ENCODE measurements around the gene FCHSD2. TPM values are rescaled to one million over a fixed set of nuclear protein-coding genes. Genes with fewer than 3 reads are reported as not detected.

Gene FCHSD2
- total RNA-seq, 1 donor from 2014 or later = 59.0 TPM

DNA sequence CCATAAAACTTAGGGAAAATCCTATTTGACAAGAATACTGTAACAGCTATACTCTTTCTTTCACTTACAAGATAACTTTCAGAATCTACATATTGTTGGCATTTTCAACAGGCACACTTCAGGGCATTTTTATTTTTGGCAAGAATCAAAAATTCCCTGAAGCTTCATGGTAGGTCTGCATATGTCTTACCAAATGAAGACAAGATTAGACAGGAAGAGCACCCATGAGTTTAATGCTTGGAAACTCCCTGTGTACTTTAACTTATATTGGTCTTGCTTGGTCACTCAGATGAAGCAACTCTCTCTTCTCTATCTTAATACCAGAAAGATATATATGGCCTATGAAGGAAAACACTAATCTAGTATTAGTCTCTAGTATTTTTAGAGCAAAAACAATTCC is 190.2 kb downstream of the FCHSD2 start:
- Histone ChIP-seq H3K4me3 (no peak overlapping the region), H3K27me3 (ENCODE audit: low read depth) (no peaks in the 10 kb centered on the region), H3K4me1 (peaks cover 26% of the 10 kb centered on the region), H3K27ac (no peak overlapping the region), H3K9me3 (no peaks in the 10 kb centered on the region), H3K36me3 (no peaks in the 10 kb centered on the region)
- no peak for ATAC-seq
- DNase-seq = no peak
- TF ChIP-seq, protein P1, sequence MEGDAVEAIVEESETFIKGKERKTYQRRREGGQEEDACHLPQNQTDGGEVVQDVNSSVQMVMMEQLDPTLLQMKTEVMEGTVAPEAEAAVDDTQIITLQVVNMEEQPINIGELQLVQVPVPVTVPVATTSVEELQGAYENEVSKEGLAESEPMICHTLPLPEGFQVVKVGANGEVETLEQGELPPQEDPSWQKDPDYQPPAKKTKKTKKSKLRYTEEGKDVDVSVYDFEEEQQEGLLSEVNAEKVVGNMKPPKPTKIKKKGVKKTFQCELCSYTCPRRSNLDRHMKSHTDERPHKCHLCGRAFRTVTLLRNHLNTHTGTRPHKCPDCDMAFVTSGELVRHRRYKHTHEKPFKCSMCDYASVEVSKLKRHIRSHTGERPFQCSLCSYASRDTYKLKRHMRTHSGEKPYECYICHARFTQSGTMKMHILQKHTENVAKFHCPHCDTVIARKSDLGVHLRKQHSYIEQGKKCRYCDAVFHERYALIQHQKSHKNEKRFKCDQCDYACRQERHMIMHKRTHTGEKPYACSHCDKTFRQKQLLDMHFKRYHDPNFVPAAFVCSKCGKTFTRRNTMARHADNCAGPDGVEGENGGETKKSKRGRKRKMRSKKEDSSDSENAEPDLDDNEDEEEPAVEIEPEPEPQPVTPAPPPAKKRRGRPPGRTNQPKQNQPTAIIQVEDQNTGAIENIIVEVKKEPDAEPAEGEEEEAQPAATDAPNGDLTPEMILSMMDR (IDR thresholded peaks at IDR 0.05) = no peak
- intact Hi-C loops (cut with DNase I) = no loop called here

DNA sequence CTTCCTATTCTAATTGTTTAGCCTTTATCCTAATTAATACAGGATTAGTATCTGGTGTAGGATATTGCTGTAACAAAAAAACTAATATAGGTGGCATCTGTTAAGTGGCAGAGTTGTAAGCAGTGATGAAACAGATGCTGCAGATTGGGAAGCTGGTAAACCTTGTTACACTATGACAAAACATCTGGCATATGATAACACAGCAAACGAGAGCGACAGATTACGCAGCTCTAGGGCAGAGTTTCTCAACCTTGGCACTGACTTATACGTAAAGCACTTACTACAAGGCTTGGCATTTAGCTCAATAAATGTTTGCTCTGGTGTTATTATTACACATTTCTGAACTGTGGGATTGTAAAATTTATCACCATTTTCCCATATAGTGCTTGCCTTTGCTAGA is 190.9 kb downstream of the FCHSD2 start:
- no peak overlapping the region for H3K4me3 ChIP-seq
- H3K36me3 ChIP-seq = no peaks in the 10 kb centered on the region
- H3K27ac ChIP-seq = no peak overlapping the region
- DNase-seq (peak; percentile 51), ATAC-seq (peak; percentile 64 to 84)
- H3K9me3 ChIP-seq = no peaks in the 10 kb centered on the region
- intact Hi-C loops (cut with DNase I) = no loop called here
- H3K27me3 ChIP-seq (ENCODE audit: low read depth) = no peaks in the 10 kb centered on the region
- peaks cover 26% of the 10 kb centered on the region for H3K4me1 ChIP-seq
- TF ChIP-seq, protein P1 (IDR thresholded peaks at IDR 0.05) = no peak

DNA sequence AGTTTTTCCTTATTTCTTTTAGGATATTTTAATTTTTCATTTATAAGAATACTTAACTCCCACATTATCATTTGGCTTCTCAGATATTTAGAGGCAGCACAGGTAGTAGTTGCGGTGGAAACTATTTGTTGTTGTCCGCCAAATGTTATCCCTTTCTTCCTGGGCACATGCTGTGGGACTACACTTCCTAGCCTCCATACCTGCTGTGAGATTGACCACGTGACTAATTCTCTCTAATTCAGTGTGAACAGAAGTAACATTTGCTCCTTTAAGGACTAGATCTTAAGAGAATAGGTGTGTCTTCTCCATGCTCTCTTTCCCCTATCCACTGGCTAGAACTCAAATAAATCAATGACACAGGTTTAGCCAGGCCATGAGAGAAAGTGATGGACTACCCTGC is 191.4 kb downstream of the FCHSD2 start:
- H3K9me3 ChIP-seq = no peaks in the 10 kb centered on the region
- intact Hi-C loops (cut with DNase I) = no loop called here
- TF ChIP-seq, protein P1 (IDR thresholded peaks at IDR 0.05) = no peak
- no peaks in the 10 kb centered on the region for H3K27me3 ChIP-seq (ENCODE audit: low read depth)
- DNase-seq (no peak), ATAC-seq (no peak)
- peaks cover 26% of the 10 kb centered on the region for H3K4me1 ChIP-seq
- no peak overlapping the region for H3K4me3 ChIP-seq
- no peaks in the 10 kb centered on the region for H3K36me3 ChIP-seq
- no peak overlapping the region for H3K27ac ChIP-seq

DNA sequence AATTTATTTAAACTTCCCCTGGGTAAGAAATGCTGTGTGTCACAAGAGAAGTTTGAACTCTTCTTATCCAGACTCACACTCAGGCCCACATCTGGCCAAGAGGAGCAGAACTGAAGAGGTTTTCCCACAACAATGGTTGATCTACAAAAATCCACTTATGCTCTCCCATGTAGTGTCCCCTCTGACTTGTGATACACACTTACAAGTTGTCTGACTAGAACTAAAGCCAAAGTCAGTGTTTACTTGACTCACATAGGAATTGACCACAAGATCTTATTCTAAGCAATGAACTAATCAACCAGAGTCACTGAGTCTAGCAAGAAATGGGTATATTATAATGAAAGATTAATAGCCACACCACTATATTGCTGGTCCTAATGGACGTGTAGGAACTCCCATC is 194.9 kb downstream of the FCHSD2 start:
- no peaks in the 10 kb centered on the region for H3K27me3 ChIP-seq (ENCODE audit: low read depth)
- H3K4me1 ChIP-seq = peaks cover 14% of the 10 kb centered on the region
- no peak overlapping the region for H3K27ac ChIP-seq
- TF ChIP-seq, protein P1 (IDR thresholded peaks at IDR 0.05) = no peak
- H3K36me3 ChIP-seq = no peaks in the 10 kb centered on the region
- ATAC-seq (no peak), DNase-seq (no peak)
- H3K9me3 ChIP-seq = no peaks in the 10 kb centered on the region
- intact Hi-C loops (cut with DNase I) = no loop called here
- no peak overlapping the region for H3K4me3 ChIP-seq

DNA sequence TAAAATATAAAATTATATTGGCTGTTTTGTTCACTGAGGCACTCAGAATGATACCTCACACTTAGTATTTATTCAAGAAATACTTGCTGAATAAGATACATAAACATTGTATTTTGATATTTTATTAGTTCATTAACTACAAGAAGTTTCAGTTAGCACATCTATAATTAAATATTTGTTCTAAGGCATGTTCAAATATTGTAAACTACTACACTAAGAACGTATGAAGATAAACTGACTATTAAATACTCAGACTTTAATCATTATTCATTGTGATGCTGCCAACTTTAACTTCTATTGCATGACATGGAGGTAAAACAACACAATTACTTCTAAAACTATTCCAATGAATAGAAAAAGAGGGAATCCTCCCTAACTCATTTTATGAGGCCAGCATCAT is 198.5 kb downstream of the FCHSD2 start:
- Histone ChIP-seq H3K36me3 (no peaks in the 10 kb centered on the region), H3K27ac (no peak overlapping the region), H3K4me3 (no peak overlapping the region), H3K27me3 (ENCODE audit: low read depth) (no peaks in the 10 kb centered on the region), H3K4me1 (no peaks in the 10 kb centered on the region), H3K9me3 (no peaks in the 10 kb centered on the region)
- TF ChIP-seq, protein P1 (IDR thresholded peaks at IDR 0.05) = no peak
- ATAC-seq = no peak
- no peak for DNase-seq
- intact Hi-C loops (cut with DNase I) = no loop called here

DNA sequence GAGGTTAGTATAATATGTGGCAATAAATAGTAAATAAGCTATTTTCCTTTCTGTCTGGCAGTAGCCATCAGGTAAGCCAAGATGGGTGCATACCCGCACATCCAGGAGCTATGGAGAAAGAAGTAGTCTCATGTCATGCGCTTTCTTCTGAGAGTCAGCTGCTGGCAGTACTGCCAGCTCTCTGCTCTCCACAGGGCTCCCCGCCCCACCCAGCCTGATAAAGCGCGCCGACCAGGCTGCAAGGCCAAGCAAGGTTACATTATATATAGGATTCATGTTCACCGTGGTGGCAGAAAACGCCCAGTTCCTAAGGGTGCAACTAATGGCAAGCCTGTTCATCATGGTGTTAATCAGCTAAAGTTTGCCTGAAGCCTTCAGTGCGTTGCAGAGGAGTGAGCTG is 201.7 kb downstream of the FCHSD2 start:
- Histone ChIP-seq H3K27me3 (ENCODE audit: low read depth) (no peaks in the 10 kb centered on the region), H3K4me1 (peaks cover 6% of the 10 kb centered on the region), H3K9me3 (no peaks in the 10 kb centered on the region), H3K27ac (no peak overlapping the region), H3K4me3 (no peak overlapping the region), H3K36me3 (no peaks in the 10 kb centered on the region)
- TF ChIP-seq, protein P1 (IDR thresholded peaks at IDR 0.05) = no peak
- no peak for DNase-seq
- intact Hi-C loops (cut with DNase I) = no loop called here
- ATAC-seq = no peak
